HepG2 (cell line): ENCODE measurements around the gene FSCN2. TPM values are rescaled to one million over a fixed set of nuclear protein-coding genes. Genes with fewer than 3 reads are reported as not detected.

Experiments
- ATAC-seq: fragments of 200-7000 bp; cut with Tn5 transposase; 3 replicates; pipeline ENCODE4 v1.9.1; 2020; ENCODE audit warnings: mild to moderate bottlenecking, moderate library complexity
- BruUV-seq: library from RNA; stranded (reverse); fragments of 400-500 nt; replicated peaks from 2 replicates; lab custom pipeline; 2021; lab: Mats Ljungman, UMichigan
- CTCF ChIA-PET: fragments of 300-600 bp; formaldehyde crosslinking; extraction: SDS; loops from one replicate; lab custom pipeline; 2021; ENCODE audit warnings: low total read pairs, inconsistent platforms, low intra/inter-chr PET ratio; lab: Yijun Ruan, JAX
- POLR2A ChIA-PET: fragments of 350-600 bp; sonication (Branson Sonifier 250); formaldehyde crosslinking; loops from one replicate; lab custom pipeline; 2020; ENCODE audit warnings: antibody characterized with exemption, inconsistent platforms; lab: Yijun Ruan, JAX
- DNase-seq: peaks from one replicate; pipeline ENCODE4 v3.0.0-alpha.2; 2015; ENCODE audit warnings: low spot score
- FAIRE-seq: peaks from 3 replicates; lab custom pipeline; 2011; peaks lifted over from hg19 to GRCh38; lab: Jason Lieb, UNC
- H2AFZ ChIP-seq: one replicate; pipeline ENCODE4 v1.6.1; 2011; ENCODE audit warnings: low read length, inconsistent platforms
- H3K27ac ChIP-seq: fragments of 300-600 bp; 3 replicates; pipeline ENCODE4 v1.8.0; 2011; ENCODE audit warnings: mixed run types, mild to moderate bottlenecking, mixed read lengths, low read length, inconsistent platforms; ENCODE audit not compliant: insufficient read depth; ENCODE audit errors: extremely low read length
- H3K27me3 ChIP-seq, 2 experiments: fragments of 200-600 bp in 1 of 2; 2 replicates in 1 of 2; 3 replicates in 1 of 2; pipeline versions ENCODE4 v1.6.0 to v1.8.0; 2011; ENCODE audit warnings: low read length in 2 of 2, mild to moderate bottlenecking in 2 of 2, moderate library complexity in 2 of 2, inconsistent platforms in 1 of 2; ENCODE audit not compliant: insufficient read depth in 2 of 2, control insufficient read depth in 1 of 2
- H3K36me3 ChIP-seq, 2 experiments: fragments of 200-600 bp in 1 of 2; replicated peaks in 1 of 2; 2 replicates in 1 of 2; 3 replicates in 1 of 2; pipeline versions ENCODE4 v1.5.1 to v1.8.0; 2011; ENCODE audit warnings: low read length in 2 of 2, inconsistent platforms in 1 of 2; ENCODE audit not compliant: insufficient read depth in 2 of 2, control insufficient read depth in 1 of 2
- H3K4me1 ChIP-seq: 2 replicates; pipeline ENCODE4 v1.5.1; 2012; ENCODE audit warnings: low read length, inconsistent platforms; ENCODE audit not compliant: insufficient read depth
- H3K4me2 ChIP-seq: 2 replicates; pipeline ENCODE4 v1.6.0; 2011; ENCODE audit warnings: low read depth, low read length, inconsistent platforms
- H3K4me3 ChIP-seq, 3 experiments: fragments of 200-600 bp in 1 of 3; sonication (generic), shearing (Covaris generic) in 1 of 3; replicated peaks in 1 of 3; 2 replicates each; pipeline ENCODE4 v1.5.1; 2011 to 2016; ENCODE audit warnings: low read length in 3 of 3, inconsistent platforms in 2 of 3, low read depth in 2 of 3, mild to moderate bottlenecking in 2 of 3, control low read depth in 1 of 3, mixed read lengths in 1 of 3; ENCODE audit not compliant: insufficient read depth in 1 of 3
- H3K79me2 ChIP-seq: one replicate; pipeline ENCODE4 v1.6.1; 2011; ENCODE audit warnings: low read length, inconsistent platforms; ENCODE audit not compliant: insufficient read depth
- H3K9ac ChIP-seq: 2 replicates; pipeline ENCODE4 v1.6.0; 2011; ENCODE audit warnings: mild to moderate bottlenecking, low read depth, low read length, inconsistent platforms; ENCODE audit not compliant: insufficient read depth
- H3K9me3 ChIP-seq: 2 replicates; pipeline ENCODE4 v1.5.1; 2012; ENCODE audit warnings: mild to moderate bottlenecking, low read length
- H4K20me1 ChIP-seq: 2 replicates; pipeline ENCODE4 v1.6.0; 2011; ENCODE audit warnings: inconsistent platforms, mild to moderate bottlenecking, low read length, moderate library complexity; ENCODE audit not compliant: insufficient read depth
- AGO1 ChIP-seq: fragments of 200-400 bp; formaldehyde crosslinking; IDR thresholded peaks from 2 replicates; pipeline ENCODE4 v1.6.1; 2017; ENCODE audit warnings: mild to moderate bottlenecking, low read depth, low read length, moderate library complexity; ENCODE audit not compliant: poor library complexity, severe bottlenecking
- AGO2 ChIP-seq: fragments of 200-400 bp; formaldehyde crosslinking; optimal IDR thresholded peaks from 2 replicates; pipeline ENCODE3; 2017; ENCODE audit warnings: mild to moderate bottlenecking, low read depth, low read length, moderate library complexity
- BORCS8-MEF2B ChIP-seq: sonication (generic); formaldehyde crosslinking; IDR thresholded peaks from 2 replicates; pipeline ENCODE4 v1.8.0; 2022; ENCODE audit warnings: mild to moderate bottlenecking, missing genetic modification reagents
- POLR2A ChIP-seq, 2 experiments: IDR thresholded peaks; 2 replicates each; pipeline ENCODE4 v1.6.1; 2011; ENCODE audit warnings: low read depth in 2 of 2, low read length in 2 of 2, mild to moderate bottlenecking in 1 of 2, moderate library complexity in 1 of 2; ENCODE audit not compliant: insufficient read depth in 1 of 2
- POLR2AphosphoS5 ChIP-seq: IDR thresholded peaks from 2 replicates; pipeline ENCODE4 v1.6.1; 2012; ENCODE audit warnings: low read depth, low read length
- POLR2G ChIP-seq: fragments of 200-400 bp; formaldehyde crosslinking; IDR thresholded peaks from 2 replicates; pipeline ENCODE4 v1.6.1; 2018; ENCODE audit warnings: mild to moderate bottlenecking, low read depth, low read length, moderate library complexity
- SNAPC5 ChIP-seq: sonication (generic); formaldehyde crosslinking; IDR thresholded peaks from 2 replicates; pipeline ENCODE4 v1.8.1; 2023; ENCODE audit warnings: mild to moderate bottlenecking, missing genetic modification reagents, borderline replicate concordance
- TBP ChIP-seq: sonication (generic); formaldehyde crosslinking; IDR thresholded peaks from 2 replicates; pipeline ENCODE4 v1.5.0; 2020; ENCODE audit warnings: missing genetic modification reagents
- ZNF124 ChIP-seq: sonication (generic); formaldehyde crosslinking; IDR thresholded peaks from 2 replicates; pipeline ENCODE4 v1.4.0; 2020; ENCODE audit warnings: missing genetic modification reagents
- ZNF326 ChIP-seq: sonication (generic); formaldehyde crosslinking; IDR thresholded peaks from 2 replicates; pipeline ENCODE4 v1.4.0; 2020; ENCODE audit warnings: missing genetic modification reagents, borderline replicate concordance
- ZNF879 ChIP-seq: sonication (generic); formaldehyde crosslinking; IDR thresholded peaks from 2 replicates; pipeline ENCODE4 v1.8.1; 2023; ENCODE audit warnings: missing genetic modification reagents
- WGBS: methylation state at CpG from one replicate; pipeline ENCODE4 v1.1.6; 2017; ENCODE audit warnings: low lambda C conversion rate; 5-methylcytosine and 5-hydroxymethylcytosine counted together
- in situ Hi-C: cut with HindIII; loops from 2 replicates; pipeline ENCODE4 v1.10.0; 2017; ENCODE audit warnings: low pct_unique_long_range_greater_than_20kb; ENCODE audit not compliant: extremely low pct_ligation_motif_present
- intact Hi-C: fragments of 100-400 bp; cut with micrococcal nuclease; formaldehyde crosslinking; loops from one replicate; pipeline ENCODE4 v1.10.0; 2022; ENCODE audit not compliant: unreplicated experiment
- polyA plus RNA-seq, 8 experiments: library from polyadenylated mRNA; depleted of rRNA in 3 of 8; stranded (reverse) in 7 of 8; unstranded in 1 of 8; fragments of >200 nt; fragmentation: Illumina TruSeq in 4 of 8; extraction: Trizol in 4 of 8; gene quantifications; 2 replicates each; pipeline versions ENCODE4 v1.2.1 to v1.2.3, GENCODE V29; 2011 to 2016; ENCODE audit warnings: low read depth in 4 of 8, missing spikeins in 1 of 8, mixed read lengths in 1 of 8; ENCODE audit not compliant: insufficient read depth in 1 of 8
- total RNA-seq, 5 experiments: library from RNA; depleted of rRNA; stranded (reverse); fragments of >200 nt; fragmentation: Illumina TruSeq; extraction: Trizol; gene quantifications; 2 replicates each; pipeline ENCODE4 v1.2.3, GENCODE V29; 2016; ENCODE audit warnings: low read depth in 1 of 5

Gene FSCN2
- total and polyA plus RNA-seq, 2 of the 13 experiments (the other 11 are each of a cell fraction or from before 2014, with no cell fraction given), result 0.09 TPM; not detected in 1

- H3K4me2 ChIP-seq, result no peak overlapping the region
- no peak overlapping the region for H3K9ac ChIP-seq
- BruUV-seq, result no TSS peak
- H4K20me1 ChIP-seq, result no peaks in the 10 kb centered on the region
- no peak overlapping the region for H3K4me3 ChIP-seq
- POLR2A ChIA-PET, result no interaction called here
- 95% methylated on average over 21 of the region's 21 CpGs for WGBS
- CTCF ChIA-PET, result no interaction called here
- H3K27me3 ChIP-seq, result no peaks in the 10 kb centered on the region; a peak in 1 of 5 replicates
- H2AFZ ChIP-seq, result no peak overlapping the region
- no peaks in the 10 kb centered on the region for H3K9me3 ChIP-seq
- no peak for TF ChIP-seq TBP (CRISPR knock-in tag)
- TF ChIP-seq AGO1, result peak; percentile 33
- TF ChIP-seq BORCS8-MEF2B (CRISPR knock-in tag), result 0 out of 2 replicates have a peak, but pooled peaks have one; percentile 32
- TF ChIP-seq POLR2G, result peak; percentile 50; the same call in 1 of the 2 replicates
- TF ChIP-seq ZNF879 (CRISPR knock-in tag), result no peak
- TF ChIP-seq POLR2A (IDR thresholded peaks at IDR 0.05; ENCODE audit: insufficient read depth in 1 of 2, low read depth in 2 of 2, low read length in 2 of 2), result peak in 1 of 2 experiments; percentile 1; a peak in 1 of 4 replicates
- TF ChIP-seq POLR2AphosphoS5, result 0 out of 2 replicates have a peak, but pooled peaks have one; percentile 25
- 0 out of 2 replicates have a peak, but pooled peaks have one; percentile 13 for TF ChIP-seq ZNF326 (CRISPR knock-in tag)
- no peak for TF ChIP-seq ZNF124 (CRISPR knock-in tag)
- TF ChIP-seq SNAPC5, result no peak
- peak; percentile 84 for TF ChIP-seq AGO2
- H3K36me3 ChIP-seq, result peaks cover 20 to 45% of the 10 kb centered on the region in 2 experiments
- H3K27ac ChIP-seq, result no peak overlapping the region
- FAIRE-seq (no peak), ATAC-seq (no peak), DNase-seq (no peak)
- H3K4me1 ChIP-seq, result peaks cover 33% of the 10 kb centered on the region
- intact Hi-C loops (loop anchor here (2.0 kb wide), 1 partner anchor 43 kb away; no protein-coding TSS in a partner anchor), in situ Hi-C loops (no loop called here)
- no peaks in the 10 kb centered on the region for H3K79me2 ChIP-seq
Measured at GRCh38 chr17:81557276-81558114, 29.3 kb downstream of the FSCN2 start.
